ENCODE measurements around the gene HOXA3. TPM values are rescaled to one million over a fixed set of nuclear protein-coding genes. Genes with fewer than 3 reads are reported as not detected.

Gene HOXA3
- total and polyA plus RNA-seq, 2 of the 13 experiments (the other 11 are each of a cell fraction or from before 2014, with no cell fraction given), result 2.9 to 4.6 TPM

DNA sequence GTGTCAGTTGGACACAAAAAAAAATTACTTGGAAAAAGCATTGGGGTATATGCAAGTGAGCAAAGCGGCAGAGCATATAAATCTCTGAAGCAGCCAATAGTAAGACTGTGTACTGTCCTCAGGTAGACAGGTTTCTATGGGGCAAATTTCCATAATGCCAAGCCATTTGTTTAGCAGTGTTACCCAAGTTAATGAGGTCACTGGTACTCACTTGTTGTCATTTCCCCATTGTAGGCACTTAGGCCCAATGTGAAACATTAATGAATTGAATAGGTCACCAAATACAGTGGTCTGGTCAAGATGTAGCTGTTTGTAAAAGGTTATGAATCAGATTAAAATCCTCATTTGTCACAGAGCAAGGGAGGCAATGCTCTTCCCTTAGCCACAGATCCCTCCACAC, 84.1 kb downstream of the HOXA3 start:
- intact Hi-C loops (cut with micrococcal nuclease; ENCODE audit: unreplicated experiment) (no loop called here), in situ Hi-C loops (cut with HindIII; ENCODE audit: extremely low pct_ligation_motif_present, low pct_unique_long_range_greater_than_20kb) (no loop called here)
- H3K36me3 ChIP-seq (replicated peaks in 1 of 2; ENCODE audit: control insufficient read depth in 1 of 2, insufficient read depth in 2 of 2, low read length in 2 of 2), result no peaks in the 10 kb centered on the region
- 57% methylated on average over 1 of the region's 1 CpG for WGBS (ENCODE audit: low lambda C conversion rate)
- no peaks in the 10 kb centered on the region for H3K79me2 ChIP-seq (ENCODE audit: insufficient read depth, low read length)
- CTCF ChIA-PET (ENCODE audit: low intra/inter-chr PET ratio, low total read pairs), result no interaction called here
- FAIRE-seq (no peak), DNase-seq (ENCODE audit: low spot score) (no peak), ATAC-seq (no peak)
- POLR2A ChIA-PET, result no interaction called here
- H3K4me1 ChIP-seq (ENCODE audit: insufficient read depth, low read length), result no peaks in the 10 kb centered on the region
- no peak overlapping the region for H3K4me2 ChIP-seq (ENCODE audit: low read depth, low read length)
- no peaks in the 10 kb centered on the region for H3K27me3 ChIP-seq (ENCODE audit: control insufficient read depth in 1 of 2, insufficient read depth in 2 of 2, low read length in 2 of 2)
- no peak overlapping the region for H2AFZ ChIP-seq (ENCODE audit: low read length)
- no peak overlapping the region for H3K9ac ChIP-seq (ENCODE audit: insufficient read depth, low read depth, low read length)
- no TSS peak for BruUV-seq (replicated peaks)
- no peaks in the 10 kb centered on the region for H3K9me3 ChIP-seq (ENCODE audit: low read length)
- H3K27ac ChIP-seq (ENCODE audit: extremely low read length, insufficient read depth, low read length), result no peak overlapping the region
- no peak overlapping the region for H3K4me3 ChIP-seq (replicated peaks in 1 of 3; ENCODE audit: insufficient read depth in 1 of 3, low read depth in 2 of 3, low read length in 3 of 3)
- H4K20me1 ChIP-seq (ENCODE audit: insufficient read depth, low read length), result no peaks in the 10 kb centered on the region
- TF ChIP-seq ZNF205 (CRISPR knock-in tag; IDR thresholded peaks at IDR 0.05) (no peak), GATAD2A (CRISPR knock-in tag; IDR thresholded peaks at IDR 0.05) (no peak), FOXO1 (CRISPR knock-in tag; IDR thresholded peaks at IDR 0.05) (no peak), SOX13 (IDR thresholded peaks at IDR 0.05) (no peak), SOX13 (CRISPR knock-in tag; conservative IDR thresholded peaks at IDR 0.05 in 1 of 2, IDR thresholded peaks at IDR 0.05 in 1 of 2) (no peak), ZSCAN9 (CRISPR knock-in tag; IDR thresholded peaks at IDR 0.05; ENCODE audit: borderline replicate concordance) (no peak), JUND (CRISPR knock-in tag; IDR thresholded peaks at IDR 0.05) (no peak), BCL6 (CRISPR knock-in tag; IDR thresholded peaks at IDR 0.05) (no peak), ZFP82 (CRISPR knock-in tag; IDR thresholded peaks at IDR 0.05; ENCODE audit: borderline replicate concordance) (no peak), ZSCAN21 (CRISPR knock-in tag; IDR thresholded peaks at IDR 0.05; ENCODE audit: borderline replicate concordance) (no peak), CHD2 (IDR thresholded peaks at IDR 0.05; ENCODE audit: low read depth, low read length) (no peak), MAZ (IDR thresholded peaks at IDR 0.05; ENCODE audit: borderline replicate concordance, low read depth, low read length) (no peak), MAZ (CRISPR knock-in tag; IDR thresholded peaks at IDR 0.05; ENCODE audit: low read depth) (no peak)
- TF ChIP-seq, protein P1, sequence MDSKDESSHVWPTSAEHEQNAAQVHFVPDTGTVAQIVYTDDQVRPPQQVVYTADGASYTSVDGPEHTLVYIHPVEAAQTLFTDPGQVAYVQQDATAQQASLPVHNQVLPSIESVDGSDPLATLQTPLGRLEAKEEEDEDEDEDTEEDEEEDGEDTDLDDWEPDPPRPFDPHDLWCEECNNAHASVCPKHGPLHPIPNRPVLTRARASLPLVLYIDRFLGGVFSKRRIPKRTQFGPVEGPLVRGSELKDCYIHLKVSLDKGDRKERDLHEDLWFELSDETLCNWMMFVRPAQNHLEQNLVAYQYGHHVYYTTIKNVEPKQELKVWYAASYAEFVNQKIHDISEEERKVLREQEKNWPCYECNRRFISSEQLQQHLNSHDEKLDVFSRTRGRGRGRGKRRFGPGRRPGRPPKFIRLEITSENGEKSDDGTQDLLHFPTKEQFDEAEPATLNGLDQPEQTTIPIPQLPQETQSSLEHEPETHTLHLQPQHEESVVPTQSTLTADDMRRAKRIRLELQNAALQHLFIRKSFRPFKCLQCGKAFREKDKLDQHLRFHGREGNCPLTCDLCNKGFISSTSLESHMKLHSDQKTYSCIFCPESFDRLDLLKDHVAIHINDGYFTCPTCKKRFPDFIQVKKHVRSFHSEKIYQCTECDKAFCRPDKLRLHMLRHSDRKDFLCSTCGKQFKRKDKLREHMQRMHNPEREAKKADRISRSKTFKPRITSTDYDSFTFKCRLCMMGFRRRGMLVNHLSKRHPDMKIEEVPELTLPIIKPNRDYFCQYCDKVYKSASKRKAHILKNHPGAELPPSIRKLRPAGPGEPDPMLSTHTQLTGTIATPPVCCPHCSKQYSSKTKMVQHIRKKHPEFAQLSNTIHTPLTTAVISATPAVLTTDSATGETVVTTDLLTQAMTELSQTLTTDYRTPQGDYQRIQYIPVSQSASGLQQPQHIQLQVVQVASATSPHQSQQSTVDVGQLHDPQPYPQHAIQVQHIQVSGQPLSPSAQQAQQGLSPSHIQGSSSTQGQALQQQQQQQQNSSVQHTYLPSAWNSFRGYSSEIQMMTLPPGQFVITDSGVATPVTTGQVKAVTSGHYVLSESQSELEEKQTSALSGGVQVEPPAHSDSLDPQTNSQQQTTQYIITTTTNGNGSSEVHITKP (CRISPR knock-in tag; IDR thresholded peaks at IDR 0.05; ENCODE audit: low read depth), result no peak
- TF ChIP-seq, protein P2, sequence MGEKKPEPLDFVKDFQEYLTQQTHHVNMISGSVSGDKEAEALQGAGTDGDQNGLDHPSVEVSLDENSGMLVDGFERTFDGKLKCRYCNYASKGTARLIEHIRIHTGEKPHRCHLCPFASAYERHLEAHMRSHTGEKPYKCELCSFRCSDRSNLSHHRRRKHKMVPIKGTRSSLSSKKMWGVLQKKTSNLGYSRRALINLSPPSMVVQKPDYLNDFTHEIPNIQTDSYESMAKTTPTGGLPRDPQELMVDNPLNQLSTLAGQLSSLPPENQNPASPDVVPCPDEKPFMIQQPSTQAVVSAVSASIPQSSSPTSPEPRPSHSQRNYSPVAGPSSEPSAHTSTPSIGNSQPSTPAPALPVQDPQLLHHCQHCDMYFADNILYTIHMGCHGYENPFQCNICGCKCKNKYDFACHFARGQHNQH (CRISPR knock-in tag; IDR thresholded peaks at IDR 0.05), result no peak
- TF ChIP-seq, protein P3, sequence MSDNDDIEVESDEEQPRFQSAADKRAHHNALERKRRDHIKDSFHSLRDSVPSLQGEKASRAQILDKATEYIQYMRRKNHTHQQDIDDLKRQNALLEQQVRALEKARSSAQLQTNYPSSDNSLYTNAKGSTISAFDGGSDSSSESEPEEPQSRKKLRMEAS (IDR thresholded peaks at IDR 0.05), result no peak
- TF ChIP-seq, protein P4, sequence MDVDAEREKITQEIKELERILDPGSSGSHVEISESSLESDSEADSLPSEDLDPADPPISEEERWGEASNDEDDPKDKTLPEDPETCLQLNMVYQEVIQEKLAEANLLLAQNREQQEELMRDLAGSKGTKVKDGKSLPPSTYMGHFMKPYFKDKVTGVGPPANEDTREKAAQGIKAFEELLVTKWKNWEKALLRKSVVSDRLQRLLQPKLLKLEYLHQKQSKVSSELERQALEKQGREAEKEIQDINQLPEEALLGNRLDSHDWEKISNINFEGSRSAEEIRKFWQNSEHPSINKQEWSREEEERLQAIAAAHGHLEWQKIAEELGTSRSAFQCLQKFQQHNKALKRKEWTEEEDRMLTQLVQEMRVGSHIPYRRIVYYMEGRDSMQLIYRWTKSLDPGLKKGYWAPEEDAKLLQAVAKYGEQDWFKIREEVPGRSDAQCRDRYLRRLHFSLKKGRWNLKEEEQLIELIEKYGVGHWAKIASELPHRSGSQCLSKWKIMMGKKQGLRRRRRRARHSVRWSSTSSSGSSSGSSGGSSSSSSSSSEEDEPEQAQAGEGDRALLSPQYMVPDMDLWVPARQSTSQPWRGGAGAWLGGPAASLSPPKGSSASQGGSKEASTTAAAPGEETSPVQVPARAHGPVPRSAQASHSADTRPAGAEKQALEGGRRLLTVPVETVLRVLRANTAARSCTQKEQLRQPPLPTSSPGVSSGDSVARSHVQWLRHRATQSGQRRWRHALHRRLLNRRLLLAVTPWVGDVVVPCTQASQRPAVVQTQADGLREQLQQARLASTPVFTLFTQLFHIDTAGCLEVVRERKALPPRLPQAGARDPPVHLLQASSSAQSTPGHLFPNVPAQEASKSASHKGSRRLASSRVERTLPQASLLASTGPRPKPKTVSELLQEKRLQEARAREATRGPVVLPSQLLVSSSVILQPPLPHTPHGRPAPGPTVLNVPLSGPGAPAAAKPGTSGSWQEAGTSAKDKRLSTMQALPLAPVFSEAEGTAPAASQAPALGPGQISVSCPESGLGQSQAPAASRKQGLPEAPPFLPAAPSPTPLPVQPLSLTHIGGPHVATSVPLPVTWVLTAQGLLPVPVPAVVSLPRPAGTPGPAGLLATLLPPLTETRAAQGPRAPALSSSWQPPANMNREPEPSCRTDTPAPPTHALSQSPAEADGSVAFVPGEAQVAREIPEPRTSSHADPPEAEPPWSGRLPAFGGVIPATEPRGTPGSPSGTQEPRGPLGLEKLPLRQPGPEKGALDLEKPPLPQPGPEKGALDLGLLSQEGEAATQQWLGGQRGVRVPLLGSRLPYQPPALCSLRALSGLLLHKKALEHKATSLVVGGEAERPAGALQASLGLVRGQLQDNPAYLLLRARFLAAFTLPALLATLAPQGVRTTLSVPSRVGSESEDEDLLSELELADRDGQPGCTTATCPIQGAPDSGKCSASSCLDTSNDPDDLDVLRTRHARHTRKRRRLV (CRISPR knock-in tag; IDR thresholded peaks at IDR 0.05), result no peak

Measured in HepG2 (cell line).